CD8-positive, alpha-beta memory T cell (primary cell): Measurements from ENCODE around the gene LST1. TPM values are rescaled to one million over a fixed set of nuclear protein-coding genes. Genes with fewer than 3 reads are reported as not detected.

Source experiments
- CTCF ChIA-PET: fragments of 350-600 bp; sonication (Branson Sonifier 250); formaldehyde crosslinking; loops from one replicate; lab custom pipeline; 2021; ENCODE audit warnings: antibody characterized with exemption; lab: Charles Lee
- POLR2A ChIA-PET: fragments of 350-600 bp; sonication (Branson Sonifier 250); formaldehyde crosslinking; loops from one replicate; lab custom pipeline; 2021; ENCODE audit warnings: antibody characterized with exemption; lab: Charles Lee
- DNase-seq, 5 donors: peaks; one replicate each; pipeline versions ENCODE4 v3.0.0 to v3.0.0-alpha.2; 2020 to 2022; ENCODE audit warnings: mixed read lengths in 1 of 5
- H3K27ac ChIP-seq: one replicate; pipeline ENCODE4 v1.7.0; 2013; ENCODE audit warnings: low read depth, mild to moderate bottlenecking, low read length, moderate library complexity
- H3K27me3 ChIP-seq: 2 replicates; pipeline ENCODE4 v1.7.0; 2013; ENCODE audit warnings: low read length, mild to moderate bottlenecking; ENCODE audit not compliant: insufficient read depth, poor library complexity, severe bottlenecking
- H3K36me3 ChIP-seq: 2 replicates; pipeline ENCODE4 v1.7.0; 2013; ENCODE audit warnings: mild to moderate bottlenecking, low read length, moderate library complexity; ENCODE audit not compliant: insufficient read depth
- H3K4me1 ChIP-seq: 2 replicates; pipeline ENCODE4 v1.7.0; 2013; ENCODE audit warnings: mild to moderate bottlenecking, low read length, moderate library complexity; ENCODE audit not compliant: insufficient read depth
- H3K4me3 ChIP-seq: 2 replicates; pipeline ENCODE4 v1.7.0; 2013; ENCODE audit warnings: mild to moderate bottlenecking, low read length
- H3K9me3 ChIP-seq: 2 replicates; pipeline ENCODE4 v1.7.0; 2013; ENCODE audit warnings: mild to moderate bottlenecking, low read length
- H3K27ac Mint-ChIP-seq, 8 donors: one replicate each; pipeline ENCODE4 v1.8.0; 2020 to 2021; ENCODE audit warnings: mixed read lengths in 8 of 8, mild to moderate bottlenecking in 6 of 8, inconsistent platforms in 3 of 8, moderate library complexity in 3 of 8
- H3K27me3 Mint-ChIP-seq, 2 donors: one replicate each; pipeline ENCODE4 v1.8.0; 2020 to 2021; ENCODE audit warnings: mixed read lengths in 2 of 2, mild to moderate bottlenecking in 1 of 2, moderate library complexity in 1 of 2
- H3K36me3 Mint-ChIP-seq, 3 donors: one replicate each; pipeline ENCODE4 v1.8.0; 2020 to 2021; ENCODE audit warnings: mixed read lengths in 3 of 3, inconsistent platforms in 1 of 3, mild to moderate bottlenecking in 1 of 3
- H3K4me1 Mint-ChIP-seq, 3 donors: one replicate each; pipeline ENCODE4 v1.8.0; 2020 to 2021; ENCODE audit warnings: mixed read lengths in 3 of 3, inconsistent platforms in 1 of 3, mild to moderate bottlenecking in 1 of 3
- H3K4me3 Mint-ChIP-seq, 7 donors: one replicate each; pipeline ENCODE4 v1.8.0; 2020 to 2021; ENCODE audit warnings: mixed read lengths in 7 of 7, mild to moderate bottlenecking in 6 of 7, moderate library complexity in 4 of 7, inconsistent platforms in 2 of 7
- H3K9me3 Mint-ChIP-seq, 5 donors: one replicate each; pipeline ENCODE4 v1.8.0; 2020 to 2022; ENCODE audit warnings: mixed read lengths in 5 of 5, mild to moderate bottlenecking in 3 of 5, moderate library complexity in 2 of 5, inconsistent platforms in 1 of 5
- polyA plus RNA-seq: library from polyadenylated mRNA; unstranded; fragments of 300-500 nt; fragmentation: Illumina TruSeq; gene quantifications from one replicate; pipeline ENCODE4 v1.2.3, GENCODE V29; 2021
- total RNA-seq, 2 experiments: library from RNA; stranded (reverse); gene quantifications; one replicate each; pipeline ENCODE4 v1.2.3, GENCODE V29; 2021

Gene LST1
- total and polyA plus RNA-seq, 3 experiments from 2014 or later: 22.0 to 49.6 (median 22.4) TPM

- Mint-ChIP-seq H3K4me3 (peak overlapping the region; percentile 98 to 100 (median 100)), H3K27me3 (peaks cover 0 to 1% of the 10 kb centered on the region in 2 donors), H3K36me3 (peaks cover 14 to 56% (median 16%) of the 10 kb centered on the region in 3 donors), H3K4me1 (peaks cover 80 to 90% (median 83%) of the 10 kb centered on the region in 3 donors), H3K9me3 (peaks cover 0 to under 1% (median 0%) of the 10 kb centered on the region in 5 donors), H3K27ac (peak overlapping the region; percentile 92 to 100 (median 100))
- no peak for DNase-seq
- POLR2A ChIA-PET: interaction anchor here (0.6 to 7.6 kb wide), 11 partner anchors 9 to 325 kb away, joined by 3 to 42 read pairs (median 4); partner anchors contain the start of genes MPIG6B and NCR3
- CTCF ChIA-PET: interaction anchor here (1.7 to 19.7 kb wide), 3 partner anchors 15 to 83 kb away, joined by 6 to 692 read pairs (median 576); partner anchors contain the start of genes ATP6V1G2, DDX39B, LST1 and LTA
- H3K4me1 ChIP-seq: peaks cover 77% of the 10 kb centered on the region
- no peaks in the 10 kb centered on the region for H3K27me3 ChIP-seq
- peak overlapping the region; percentile 60 for H3K27ac ChIP-seq
- H3K9me3 ChIP-seq: no peaks in the 10 kb centered on the region
- H3K4me3 ChIP-seq: peak overlapping the region; percentile 82
- peaks cover 5% of the 10 kb centered on the region for H3K36me3 ChIP-seq
Observed at GRCh38 chr6:31577579-31577966, 8.5 kb upstream of the LST1 start.

GRCh38 chr6:31578184-31579118, 7.6 kb upstream of the LST1 start:
- ChIA-PET POLR2A (interaction anchor here (1.4 to 7.6 kb wide), 5 partner anchors 8 to 19 kb away, joined by 7 to 91 read pairs (median 9); partner anchors contain the start of gene NCR3), CTCF (interaction anchor here (1.7 to 19.7 kb wide), 3 partner anchors 14 to 84 kb away, joined by 6 to 692 read pairs (median 576); partner anchors contain the start of genes ATP6V1G2, DDX39B, LST1 and LTA)
- Mint-ChIP-seq H3K4me1 (peaks cover 78 to 89% (median 81%) of the 10 kb centered on the region in 3 donors), H3K4me3 (peak overlapping the region; percentile 98 to 100 (median 100)), H3K27ac (peak overlapping the region; percentile 73 to 99 (median 92)), H3K36me3 (peaks cover 14 to 60% (median 16%) of the 10 kb centered on the region in 3 donors), H3K27me3 (peaks cover 0 to 1% of the 10 kb centered on the region in 2 donors), H3K9me3 (no peaks in the 10 kb centered on the region)
- Histone ChIP-seq H3K9me3 (no peaks in the 10 kb centered on the region), H3K4me1 (peaks cover 77% of the 10 kb centered on the region), H3K27me3 (no peaks in the 10 kb centered on the region), H3K4me3 (no peak overlapping the region), H3K36me3 (peaks cover 5% of the 10 kb centered on the region), H3K27ac (peak overlapping the region; percentile 13)
- no peak for DNase-seq

- H3K36me3 Mint-ChIP-seq: peaks cover 14 to 60% (median 16%) of the 10 kb centered on the region in 3 donors
- H3K9me3 Mint-ChIP-seq: no peaks in the 10 kb centered on the region
- CTCF ChIA-PET: interaction anchor here (17.7 to 19.7 kb wide), 2 partner anchors 13 to 23 kb away, joined by 576 to 692 read pairs; partner anchors contain the start of genes ATP6V1G2, DDX39B, LST1 and LTA
- peaks cover 77 to 88% (median 81%) of the 10 kb centered on the region in 3 donors for H3K4me1 Mint-ChIP-seq
- Histone ChIP-seq H3K9me3 (no peaks in the 10 kb centered on the region), H3K4me1 (peaks cover 77% of the 10 kb centered on the region), H3K27ac (no peak overlapping the region), H3K36me3 (peaks cover 5% of the 10 kb centered on the region), H3K27me3 (no peaks in the 10 kb centered on the region), H3K4me3 (no peak overlapping the region)
- H3K27ac Mint-ChIP-seq: peak overlapping the region; percentile 73 to 100 (median 94)
- POLR2A ChIA-PET: interaction anchor here (2.1 to 7.6 kb wide), 4 partner anchors 9 to 20 kb away, joined by 9 to 91 read pairs (median 26); partner anchors contain the start of gene NCR3
- DNase-seq: no peak
- no peaks in the 10 kb centered on the region for H3K27me3 Mint-ChIP-seq
- H3K4me3 Mint-ChIP-seq: peak overlapping the region; percentile 98 to 100 (median 100)
Observed at GRCh38 chr6:31579119-31579505, 7.0 kb upstream of the LST1 start.

GRCh38 chr6:31579546-31580437, 6.3 kb upstream of the LST1 start:
- ChIA-PET POLR2A (interaction anchor here (0.6 to 7.6 kb wide), 9 partner anchors 9 to 251 kb away, joined by 3 to 91 read pairs (median 7); partner anchors contain the start of gene NCR3), CTCF (interaction anchor here (0.6 to 19.7 kb wide), 10 partner anchors 12 to 982 kb away, joined by 3 to 692 read pairs (median 5); partner anchors contain the start of genes ATP6V1G2, DDX39B, LST1 and LTA)
- peaks cover 77% of the 10 kb centered on the region for H3K4me1 ChIP-seq
- H3K9me3 Mint-ChIP-seq: no peaks in the 10 kb centered on the region
- peak overlapping the region; percentile 93 for H3K4me3 ChIP-seq
- peak overlapping the region; percentile 85 for H3K27ac ChIP-seq
- peak in 1 of 5 donors; percentile 41 for DNase-seq
- peaks cover 5% of the 10 kb centered on the region for H3K36me3 ChIP-seq
- peak overlapping the region; percentile 87 to 100 (median 96) for H3K27ac Mint-ChIP-seq
- peaks cover 14 to 60% (median 16%) of the 10 kb centered on the region in 3 donors for H3K36me3 Mint-ChIP-seq
- H3K4me1 Mint-ChIP-seq: peaks cover 74 to 88% (median 80%) of the 10 kb centered on the region in 3 donors
- H3K27me3 Mint-ChIP-seq: no peaks in the 10 kb centered on the region
- peak overlapping the region; percentile 98 to 100 (median 100) for H3K4me3 Mint-ChIP-seq
- H3K27me3 ChIP-seq: no peaks in the 10 kb centered on the region
- no peaks in the 10 kb centered on the region for H3K9me3 ChIP-seq

GRCh38 chr6:31580438-31580740, 5.7 kb upstream of the LST1 start:
- ChIA-PET POLR2A (interaction anchor here (0.6 to 7.6 kb wide), 11 partner anchors 10 to 250 kb away, joined by 3 to 91 read pairs (median 9); partner anchors contain the start of genes DDX39B and NCR3), CTCF (interaction anchor here (0.6 to 19.7 kb wide), 13 partner anchors 12 to 983 kb away, joined by 3 to 692 read pairs (median 4); partner anchors contain the start of genes ATP6V1G2, DDX39B, LST1 and LTA)
- Mint-ChIP-seq H3K36me3 (peaks cover 14 to 59% (median 16%) of the 10 kb centered on the region in 3 donors), H3K4me1 (peaks cover 70 to 88% (median 80%) of the 10 kb centered on the region in 3 donors), H3K27me3 (peaks cover 0 to under 1% of the 10 kb centered on the region in 2 donors), H3K27ac (peak overlapping the region; percentile 87 to 100 (median 96)), H3K9me3 (no peaks in the 10 kb centered on the region), H3K4me3 (peak overlapping the region; percentile 98 to 100 (median 99))
- Histone ChIP-seq H3K4me1 (peaks cover 77% of the 10 kb centered on the region), H3K4me3 (peak overlapping the region; percentile 93), H3K27me3 (no peaks in the 10 kb centered on the region), H3K9me3 (no peaks in the 10 kb centered on the region), H3K36me3 (peaks cover 5% of the 10 kb centered on the region), H3K27ac (peak overlapping the region; percentile 85)
- no peak for DNase-seq

- H3K4me1 ChIP-seq: peaks cover 80% of the 10 kb centered on the region
- Mint-ChIP-seq H3K27me3 (peaks cover 0 to 1% of the 10 kb centered on the region in 2 donors), H3K4me1 (peaks cover 70 to 88% (median 80%) of the 10 kb centered on the region in 3 donors)
Observed at GRCh38 chr6:31580807-31581433, 5.2 kb upstream of the LST1 start.

More at GRCh38 chr6:31580807-31581433, 5.2 kb upstream of the LST1 start:
- Histone ChIP-seq H3K36me3 (peaks cover 5% of the 10 kb centered on the region), H3K27ac (peak overlapping the region; percentile 85), H3K9me3 (no peaks in the 10 kb centered on the region), H3K27me3 (no peaks in the 10 kb centered on the region), H3K4me3 (peak overlapping the region; percentile 93)
- CTCF ChIA-PET: interaction anchor here (0.6 to 19.7 kb wide), 13 partner anchors 11 to 984 kb away, joined by 3 to 692 read pairs (median 4); partner anchors contain the start of genes ATP6V1G2, DDX39B, LST1 and LTA
- H3K9me3 Mint-ChIP-seq: no peaks in the 10 kb centered on the region
- H3K27ac Mint-ChIP-seq: peak overlapping the region; percentile 87 to 100 (median 96)
- H3K4me3 Mint-ChIP-seq: peak overlapping the region; percentile 98 to 100 (median 99)
- POLR2A ChIA-PET: interaction anchor here (0.7 to 7.6 kb wide), 12 partner anchors 10 to 86 kb away, joined by 3 to 91 read pairs (median 8); partner anchors contain the start of genes DDX39B and NCR3
- peaks cover 16 to 55% (median 18%) of the 10 kb centered on the region in 3 donors for H3K36me3 Mint-ChIP-seq
- DNase-seq: peak; percentile 83 to 91 (median 87)
